Fibroblast of villous mesenchyme (primary cell): Measurements from ENCODE around the gene FAM181A. TPM values are rescaled to one million over a fixed set of nuclear protein-coding genes. Genes with fewer than 3 reads are reported as not detected.

Experiments used
- DNase-seq: peaks from one replicate; pipeline ENCODE4 v3.0.0-alpha.2; 2010; ENCODE audit warnings: low read depth
- H3K4me3 ChIP-seq: 2 replicates; pipeline ENCODE4 v1.5.1; 2011; ENCODE audit warnings: low read depth, mild to moderate bottlenecking, low read length
- total RNA-seq: library from RNA; depleted of rRNA; stranded (reverse); fragments of >200 nt; gene quantifications from 2 replicates; pipeline ENCODE4 v1.2.3, GENCODE V29; 2012
- TF ChIP-seq, protein P1 (sequence below): IDR thresholded peaks from 2 replicates; pipeline ENCODE4 v1.5.1; 2012; ENCODE audit warnings: low read depth, mild to moderate bottlenecking, low read length; ENCODE audit not compliant: insufficient read depth

FAM181A gene
- total RNA-seq, 1 donor = not detected

GRCh38 chr14:93953739-93954515, 26.8 kb downstream of the FAM181A start:
- no peak for DNase-seq
- no peak overlapping the region for H3K4me3 ChIP-seq
- TF ChIP-seq, protein P1, sequence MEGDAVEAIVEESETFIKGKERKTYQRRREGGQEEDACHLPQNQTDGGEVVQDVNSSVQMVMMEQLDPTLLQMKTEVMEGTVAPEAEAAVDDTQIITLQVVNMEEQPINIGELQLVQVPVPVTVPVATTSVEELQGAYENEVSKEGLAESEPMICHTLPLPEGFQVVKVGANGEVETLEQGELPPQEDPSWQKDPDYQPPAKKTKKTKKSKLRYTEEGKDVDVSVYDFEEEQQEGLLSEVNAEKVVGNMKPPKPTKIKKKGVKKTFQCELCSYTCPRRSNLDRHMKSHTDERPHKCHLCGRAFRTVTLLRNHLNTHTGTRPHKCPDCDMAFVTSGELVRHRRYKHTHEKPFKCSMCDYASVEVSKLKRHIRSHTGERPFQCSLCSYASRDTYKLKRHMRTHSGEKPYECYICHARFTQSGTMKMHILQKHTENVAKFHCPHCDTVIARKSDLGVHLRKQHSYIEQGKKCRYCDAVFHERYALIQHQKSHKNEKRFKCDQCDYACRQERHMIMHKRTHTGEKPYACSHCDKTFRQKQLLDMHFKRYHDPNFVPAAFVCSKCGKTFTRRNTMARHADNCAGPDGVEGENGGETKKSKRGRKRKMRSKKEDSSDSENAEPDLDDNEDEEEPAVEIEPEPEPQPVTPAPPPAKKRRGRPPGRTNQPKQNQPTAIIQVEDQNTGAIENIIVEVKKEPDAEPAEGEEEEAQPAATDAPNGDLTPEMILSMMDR = no peak

DNA sequence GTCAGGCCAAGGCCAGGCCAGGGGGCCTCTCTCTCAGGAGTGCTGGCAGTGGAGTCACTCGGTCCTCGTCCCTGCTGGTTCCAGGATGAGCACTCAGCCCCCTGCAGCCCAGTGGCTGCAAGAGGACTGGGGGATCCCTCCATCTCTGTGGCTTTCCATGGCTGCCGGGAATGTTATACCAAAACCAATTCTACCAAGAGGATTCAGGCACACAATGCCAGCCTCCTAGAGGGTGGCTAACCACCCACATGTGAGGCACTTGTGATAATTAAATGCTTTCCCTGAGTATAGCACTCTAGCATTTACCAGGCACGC, 27.3 kb downstream of the FAM181A start:
- DNase-seq = no peak

DNA sequence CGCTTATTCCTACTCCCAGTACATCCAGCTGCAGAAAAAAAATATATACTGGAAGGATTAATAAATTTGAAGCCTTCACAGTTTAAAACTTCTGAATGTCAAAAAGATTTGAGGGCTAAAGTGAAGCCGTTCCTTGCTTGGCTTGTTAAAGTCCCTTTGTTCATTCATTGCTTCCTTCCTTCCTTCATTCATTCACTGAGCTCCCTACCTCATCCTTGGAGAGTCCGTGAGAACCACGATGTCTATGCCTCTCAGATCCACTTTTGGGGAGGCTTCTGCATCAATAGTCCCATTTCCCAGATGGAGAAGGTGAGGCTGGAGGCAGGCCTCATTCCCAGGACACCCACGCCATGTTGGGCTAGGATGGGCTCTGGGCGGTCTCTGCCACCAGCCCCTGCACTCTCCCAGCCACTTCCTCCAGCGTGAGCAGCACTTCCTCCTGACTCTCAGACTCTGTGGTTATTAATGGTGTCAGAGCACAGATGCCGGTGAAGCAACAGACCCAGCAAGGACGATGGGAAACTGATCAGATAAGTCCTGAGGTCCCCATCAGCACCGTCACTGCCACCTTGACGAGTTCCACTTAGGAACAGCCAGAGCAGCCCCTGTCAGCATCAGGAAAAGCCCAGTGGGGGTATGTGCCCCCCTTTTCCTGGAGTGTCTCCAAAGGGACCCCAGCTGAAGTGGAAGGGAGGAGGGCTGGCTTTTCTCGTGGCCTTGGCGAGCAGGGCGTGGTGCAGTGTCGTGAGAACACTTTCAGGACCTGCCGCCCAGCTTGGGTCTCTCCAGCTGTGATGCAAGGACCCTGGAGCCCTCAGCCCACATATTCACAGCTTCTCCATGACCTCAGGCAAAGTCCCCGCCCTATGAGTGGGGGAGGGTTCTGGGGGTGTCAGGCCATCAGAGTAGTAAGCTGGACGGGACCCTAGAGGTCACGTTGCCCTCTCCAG, 28.0 kb downstream of the FAM181A start:
- H3K4me3 ChIP-seq = no peak overlapping the region
- no peak for DNase-seq
- TF ChIP-seq, protein P1 = no peak

More for the DNA sequence above, 27.3 kb downstream of the FAM181A start:
- TF ChIP-seq, protein P1 = no peak
- H3K4me3 ChIP-seq = no peak overlapping the region

DNA sequence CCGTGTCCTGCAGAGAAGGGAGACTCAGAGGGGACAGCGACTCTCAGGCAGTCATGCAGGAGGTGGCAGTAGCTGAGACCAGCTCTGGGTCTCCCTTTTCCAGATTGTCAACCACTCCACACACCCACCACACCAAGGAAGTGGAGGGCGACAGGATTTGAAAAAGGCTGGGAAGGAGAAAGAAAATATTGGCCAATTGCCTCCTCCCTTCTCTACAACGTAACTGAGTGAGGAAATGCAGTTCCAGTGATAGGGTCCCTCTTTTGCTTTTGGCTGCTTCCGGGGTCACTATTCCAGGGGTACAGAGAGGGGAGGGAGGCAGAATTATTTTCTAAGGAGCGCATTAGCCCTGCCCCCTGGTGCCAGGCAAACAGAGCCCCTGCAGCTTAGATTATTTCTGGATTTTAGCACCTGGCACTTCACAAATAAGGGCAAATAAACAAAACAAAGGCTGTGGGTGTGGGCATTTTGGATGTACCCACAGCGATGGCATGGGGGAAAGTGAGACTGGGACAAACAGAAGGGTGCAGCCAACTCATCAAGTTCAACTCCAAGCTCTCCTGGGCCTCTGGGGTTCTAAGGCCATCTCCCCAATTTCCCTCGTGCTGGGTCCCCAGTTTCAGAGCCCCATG, 28.8 kb downstream of the FAM181A start:
- no peak overlapping the region for H3K4me3 ChIP-seq
- no peak for DNase-seq
- TF ChIP-seq, protein P1 = no peak

GRCh38 chr14:93956514-93957332, 29.6 kb downstream of the FAM181A start:
- TF ChIP-seq, protein P1 = no peak

GRCh38 chr14:93957333-93957710, 30.2 kb downstream of the FAM181A start:
- DNase-seq = no peak
- H3K4me3 ChIP-seq = no peak overlapping the region
- TF ChIP-seq, protein P1 = no peak

More at GRCh38 chr14:93956514-93957332, 29.6 kb downstream of the FAM181A start:
- no peak overlapping the region for H3K4me3 ChIP-seq
- DNase-seq = no peak
